Adrenal gland (tissue), 12 donors: ENCODE measurements around the gene PACC1. TPM values are rescaled to one million over a fixed set of nuclear protein-coding genes. Genes with fewer than 3 reads are reported as not detected.

ENCODE experiments used
- DNase-seq, 7 donors: peaks; one replicate each; pipeline ENCODE4 v3.0.0-alpha.2; 2019 to 2020
- H3K27ac ChIP-seq, 5 donors: fragments of 200-600 bp; sonication (generic) in 4 of 5; 1 replicate in 3 of 5; 2 replicates in 2 of 5; pipeline versions ENCODE4 v1.5.1 to v1.8.0; 2016 to 2020; ENCODE audit warnings: mild to moderate bottlenecking in 1 of 5
- H3K27me3 ChIP-seq: fragments of 200-600 bp; 2 replicates; pipeline ENCODE4 v1.8.0; 2021
- H3K36me3 ChIP-seq, 2 donors: fragments of 200-600 bp; replicated peaks in 1 of 2; 1 replicate in 1 of 2; 2 replicates in 1 of 2; pipeline versions ENCODE4 v1.5.1 to v1.8.0; 2018 to 2022
- H3K4me1 ChIP-seq, 2 donors: fragments of 200-600 bp; replicated peaks in 1 of 2; 1 replicate in 1 of 2; 2 replicates in 1 of 2; pipeline versions ENCODE4 v1.5.1 to v1.8.0; 2018 to 2021
- H3K4me3 ChIP-seq, 4 donors: fragments of 200-600 bp; sonication (generic) in 3 of 4; one replicate each; pipeline ENCODE4 v1.5.1; 2016 to 2018
- H3K9me3 ChIP-seq, 3 donors: fragments of 200-600 bp; sonication (generic) in 1 of 3; replicated peaks in 1 of 3; 1 replicate in 2 of 3; 2 replicates in 1 of 3; pipeline versions ENCODE4 v1.5.1 to v1.8.0; 2016 to 2021
- CTCF ChIP-seq, 6 experiments: fragments of 450-650 bp in 4 of 6; fragments of 200-600 bp in 2 of 6; sonication (generic) in 1 of 6; IDR thresholded peaks; 1 replicate in 5 of 6; 2 replicates in 1 of 6; pipeline versions ENCODE4 v1.5.1 to v1.8.0; 2016 to 2021; ENCODE audit warnings: antibody characterized with exemption in 6 of 6, mild to moderate bottlenecking in 2 of 6, moderate library complexity in 1 of 6
- POLR2A ChIP-seq, 2 donors: fragments of 450-650 bp; IDR thresholded peaks; one replicate each; pipeline ENCODE4 v1.6.1; 2017; ENCODE audit warnings: antibody characterized with exemption in 2 of 2, mild to moderate bottlenecking in 2 of 2, moderate library complexity in 1 of 2
- WGBS, 4 donors: extraction: QIAGEN DNeasy Blood & Tissue Kit in 2 of 4; methylation state at CpG; one replicate each; pipeline versions ENCODE4 v1.1.5 to v1.1.7; 2013 to 2017; 5-methylcytosine and 5-hydroxymethylcytosine counted together
- intact Hi-C, 2 donors: fragments of 100-400 bp; cut with DNase I; formaldehyde crosslinking; loops; one replicate each; pipeline versions ENCODE4 v1.14.1 to v1.15.0; 2022 to 2023
- polyA plus RNA-seq, 3 donors: library from polyadenylated mRNA; stranded (reverse); fragments of 200-250 nt in 2 of 3; fragments of 350-450 nt in 1 of 3; fragmentation: Illumina TruSeq in 1 of 3; extraction: RNeasy Lipid Tissue Mini Kit (QIAGEN cat#74804) in 1 of 3; gene quantifications; one replicate each; pipeline ENCODE4 v1.2.3, GENCODE V29; 2013 to 2014
- total RNA-seq, 9 donors: library from RNA; depleted of rRNA in 4 of 9; stranded (reverse); fragments of >200 nt in 4 of 9; fragments of 120-200 nt in 1 of 9; fragmentation: NEBNext Ultra II Directional in 1 of 9; extraction: Animal tissue kit (Norgen Biotek cat#: 25700) in 1 of 9; gene quantifications; one replicate each; pipeline versions ENCODE4 v1.1.0 to v1.2.4, GENCODE V29; 2013 to 2023
- donor health status: healthy with polysubstance abuse.
- donor health status: Bipolar disorder and iron deficiency.
- donor health status: DM: yes; HTN: yes; CAD: no.
- donor health status: DM: no; HTN: no; CAD: no.
- donor health status: DM: no; HTN: no; CAD: no.
- donor health status: DM: yes; HTN: yes; CAD: no.

The PACC1 gene
- total and polyA plus RNA-seq, 12 donors, result 1.9 to 8.6 (median 4.8) TPM

- peaks cover 0 to under 1% (median 0%) of the 10 kb centered on the region in 3 donors for H3K9me3 ChIP-seq
- TF ChIP-seq CTCF (IDR thresholded peaks at IDR 0.05), result no peak
- intact Hi-C loops, result no loop called here
- DNase-seq, result no peak
- H3K4me3 ChIP-seq, result no peak overlapping the region
- no peaks in the 10 kb centered on the region for H3K4me1 ChIP-seq
- no peaks in the 10 kb centered on the region for H3K27me3 ChIP-seq
- H3K27ac ChIP-seq, result no peak overlapping the region
- H3K36me3 ChIP-seq, result no peaks in the 10 kb centered on the region
- WGBS, 4 donors, result 88 to 93% (median 91%) methylated on average over 7 of the region's 7 CpGs
These were observed 11.9 kb downstream of the PACC1 start for GRCh38 chr1:212402666-212403321.

- H3K4me1 ChIP-seq, result no peaks in the 10 kb centered on the region
- no peaks in the 10 kb centered on the region for H3K36me3 ChIP-seq
- WGBS, 4 donors, result 76 to 78% (median 77%) methylated on average over 7 of the region's 7 CpGs
- TF ChIP-seq CTCF (IDR thresholded peaks at IDR 0.05), result no peak
- TF ChIP-seq POLR2A (IDR thresholded peaks at IDR 0.05), result no peak
- intact Hi-C loops, result no loop called here
- no peak for DNase-seq
- peaks cover 0 to 8% (median 0%) of the 10 kb centered on the region in 3 donors for H3K9me3 ChIP-seq
- no peak overlapping the region for H3K27ac ChIP-seq
- no peak overlapping the region for H3K4me3 ChIP-seq
- no peaks in the 10 kb centered on the region for H3K27me3 ChIP-seq
These were observed 12.7 kb downstream of the PACC1 start for GRCh38 chr1:212401838-212402582.

- TF ChIP-seq POLR2A (IDR thresholded peaks at IDR 0.05), result no peak
- TF ChIP-seq CTCF (IDR thresholded peaks at IDR 0.05), result no peak
- peaks cover 0 to 15% (median 0%) of the 10 kb centered on the region in 3 donors for H3K9me3 ChIP-seq
These were observed 13.6 kb downstream of the PACC1 start for GRCh38 chr1:212401042-212401441.

GRCh38 chr1:212397171-212397570 is 17.5 kb downstream of the PACC1 start:
- Histone ChIP-seq H3K27me3 (no peaks in the 10 kb centered on the region), H3K4me1 (no peaks in the 10 kb centered on the region), H3K27ac (no peak overlapping the region), H3K9me3 (peaks cover 0 to 15% (median 0%) of the 10 kb centered on the region in 3 donors), H3K36me3 (no peaks in the 10 kb centered on the region), H3K4me3 (no peak overlapping the region)
- intact Hi-C loops, result no loop called here
- TF ChIP-seq CTCF (IDR thresholded peaks at IDR 0.05) (no peak), POLR2A (IDR thresholded peaks at IDR 0.05) (no peak)
- WGBS, 4 donors, result 83 to 97% (median 95%) methylated on average over 1 of the region's 1 CpG
- no peak for DNase-seq

More at GRCh38 chr1:212401042-212401441, 13.6 kb downstream of the PACC1 start:
- Histone ChIP-seq H3K27ac (no peak overlapping the region), H3K36me3 (no peaks in the 10 kb centered on the region), H3K4me3 (no peak overlapping the region), H3K27me3 (no peaks in the 10 kb centered on the region), H3K4me1 (no peaks in the 10 kb centered on the region)
- no peak for DNase-seq
- intact Hi-C loops, result no loop called here
- WGBS, 4 donors, result 96 to 99% (median 98%) methylated on average over 4 of the region's 4 CpGs
